GM18505 (cell line): Measurements from ENCODE around the gene HCFC1.
"Not testable (repeated sequence)": the region's sequence is repeated elsewhere in the genome, so short reads cannot be mapped to it uniquely, and the experiment has no call there.

ENCODE experiments used
- ATAC-seq: cut with Tn5 transposase; IDR thresholded peaks from one replicate; pipeline ENCODE4 v1.9.1; 2021; ENCODE audit not compliant: unreplicated experiment
- POLR2A ChIP-seq: IDR thresholded peaks from 4 replicates; pipeline ENCODE4 v1.6.1; 2011; ENCODE audit warnings: borderline replicate concordance; ENCODE audit not compliant: insufficient read depth, insufficient read length; ENCODE audit errors: extremely low read depth

The HCFC1 gene

GRCh38 chrX:154013001-154013421, 41.4 kb upstream of the HCFC1 start:
- ATAC-seq, result no peak
- no peak for TF ChIP-seq POLR2A

GRCh38 chrX:154012336-154012991, 40.8 kb upstream of the HCFC1 start:
- no peak for TF ChIP-seq POLR2A
- ATAC-seq, result no peak

DNA sequence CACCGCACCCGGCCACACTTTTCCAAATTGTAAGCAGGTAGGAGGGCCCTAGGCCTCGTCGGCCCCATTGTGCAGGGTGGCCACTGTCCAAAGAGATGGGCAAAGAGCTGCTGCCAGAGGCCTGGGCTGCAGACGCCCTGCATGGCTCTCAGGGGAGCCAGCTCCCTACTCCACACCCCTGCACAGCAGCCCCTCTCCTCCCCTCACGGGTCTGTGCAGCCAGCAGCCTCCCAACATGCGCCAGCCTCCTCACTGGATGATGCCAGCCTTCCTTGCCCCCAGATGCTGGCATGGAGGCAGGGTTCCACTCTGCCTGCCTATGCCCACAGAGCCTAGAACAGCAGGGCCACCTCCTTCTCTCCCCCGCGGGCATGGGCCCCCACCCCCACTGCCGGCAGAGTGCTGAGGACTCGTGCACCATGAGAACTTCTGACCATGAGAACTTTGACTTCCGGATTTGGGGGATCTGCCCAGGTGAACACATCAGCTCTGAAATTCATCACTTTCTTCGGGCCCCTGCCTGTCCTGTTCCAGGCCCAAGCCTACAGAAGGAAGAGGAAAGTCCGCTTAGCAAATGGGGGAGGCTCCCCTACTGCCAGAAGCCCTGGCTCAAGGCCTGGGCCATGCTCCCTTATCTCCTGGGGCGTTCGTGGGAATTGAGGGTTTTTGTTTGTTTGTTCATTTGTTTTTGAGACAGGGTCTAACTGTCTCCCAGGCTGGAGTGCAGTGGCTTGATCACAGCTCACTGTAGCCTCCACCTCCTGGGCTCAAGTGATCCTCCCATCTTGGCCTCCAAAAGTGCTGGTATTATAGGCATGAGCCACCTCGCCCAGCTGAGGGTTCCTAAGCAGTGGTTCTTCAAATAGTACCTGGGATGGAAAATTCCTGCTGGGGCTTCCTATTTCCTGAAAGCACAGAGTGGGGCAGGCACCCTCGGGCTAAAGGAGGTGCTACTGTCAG, 40.0 kb upstream of the HCFC1 start:
- TF ChIP-seq POLR2A, result no peak
- no peak for ATAC-seq

GRCh38 chrX:154010330-154011087, 38.9 kb upstream of the HCFC1 start:
- TF ChIP-seq POLR2A, result peak; percentile 25
- ATAC-seq, result no peak

DNA sequence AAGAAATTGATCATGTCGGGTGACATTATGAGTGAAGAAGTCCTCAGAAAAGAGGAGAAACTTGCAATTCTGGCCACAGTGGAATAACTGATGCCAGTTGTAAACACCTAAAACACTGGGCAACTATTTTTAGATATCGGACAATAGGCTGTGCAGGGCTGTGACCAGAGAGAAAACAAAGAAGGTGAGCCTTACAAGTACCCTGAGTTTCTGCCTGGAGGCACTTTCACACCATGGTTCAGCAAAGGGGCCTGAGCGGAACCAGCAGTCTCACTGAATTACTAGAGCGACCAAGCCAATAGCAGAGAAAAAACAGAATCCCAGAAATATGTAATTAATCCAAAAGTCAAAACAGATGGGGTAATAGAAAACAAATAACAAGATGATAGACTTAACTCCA, 36.9 kb upstream of the HCFC1 start:
- no peak for TF ChIP-seq POLR2A
- no peak for ATAC-seq

DNA sequence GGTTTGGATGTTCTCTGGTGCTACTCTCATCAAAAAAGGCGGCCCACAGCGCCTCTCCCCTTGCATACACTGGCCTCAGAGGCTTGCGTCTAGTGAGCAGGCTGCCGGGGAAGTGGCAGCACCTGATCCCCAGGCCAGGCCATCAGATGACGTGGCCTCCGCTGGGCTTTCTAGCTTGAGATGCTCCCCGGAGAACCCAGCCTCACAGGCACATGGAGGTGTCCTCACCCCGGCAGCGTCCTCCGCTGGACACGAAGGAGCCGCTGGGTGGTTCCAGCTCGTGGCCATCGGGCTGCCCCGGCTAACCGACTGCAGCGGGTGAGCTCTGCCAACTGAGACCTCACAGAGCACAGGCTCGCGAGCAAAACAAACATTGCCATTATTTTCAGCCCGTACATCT, 35.3 kb upstream of the HCFC1 start:
- ATAC-seq, result no peak
- no peak for TF ChIP-seq POLR2A

GRCh38 chrX:154004315-154004714, 32.7 kb upstream of the HCFC1 start:
- ATAC-seq, result no peak
- TF ChIP-seq POLR2A, result no peak

DNA sequence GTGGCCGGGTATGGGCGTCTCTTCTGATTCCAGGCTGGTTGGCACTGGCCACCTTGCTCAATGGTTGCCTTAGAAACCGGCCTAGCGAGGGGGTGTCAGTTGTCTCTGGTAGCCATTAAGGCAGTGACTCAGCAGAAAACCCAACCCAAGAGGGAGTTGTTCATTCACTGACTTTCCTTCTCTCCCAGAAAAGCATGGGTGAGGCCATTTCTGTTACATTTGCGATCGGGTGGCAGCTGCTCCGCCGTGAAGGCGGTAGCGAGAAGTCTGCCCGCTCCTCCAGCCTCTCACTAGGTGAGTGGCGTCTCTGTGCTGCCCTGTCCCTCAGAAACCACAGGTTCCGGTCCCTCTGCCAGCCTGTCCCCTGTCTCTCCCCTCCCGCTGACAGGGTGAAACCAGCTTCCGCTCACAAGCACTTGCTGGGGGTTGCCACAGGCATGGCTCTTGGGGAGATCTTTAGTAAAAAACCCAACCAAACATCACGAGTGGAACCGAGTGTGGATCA, 30.6 kb upstream of the HCFC1 start:
- peak; percentile 48 for TF ChIP-seq POLR2A
- ATAC-seq, result no peak

GRCh38 chrX:154000051-154000450, 28.4 kb upstream of the HCFC1 start:
- no peak for ATAC-seq
- TF ChIP-seq POLR2A, result no peak

- no peak for ATAC-seq
- TF ChIP-seq POLR2A, result no peak
These were observed 27.9 kb upstream of the HCFC1 start for GRCh38 chrX:153999359-154000037.

DNA sequence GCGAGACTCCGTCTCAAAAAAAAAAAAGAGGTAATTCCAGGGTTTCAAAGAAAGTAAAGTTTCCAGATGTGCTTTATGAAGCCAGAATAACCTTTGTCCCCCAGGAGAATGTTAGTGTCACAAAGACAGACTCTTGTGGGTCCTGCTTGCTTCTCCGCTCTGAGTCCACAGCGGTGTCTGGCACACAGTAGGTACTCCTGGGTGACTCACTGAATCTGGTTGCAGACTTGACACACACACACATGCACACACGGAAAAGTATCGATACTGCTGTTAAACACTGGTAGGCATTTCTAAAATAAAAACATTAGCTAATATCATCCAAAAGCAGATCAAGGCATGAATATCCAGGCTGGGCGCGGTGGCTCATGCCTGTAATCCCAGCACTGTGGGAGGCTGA, 23.9 kb upstream of the HCFC1 start:
- TF ChIP-seq POLR2A, result no peak
- no peak for ATAC-seq

GRCh38 chrX:153994398-153994797, 22.8 kb upstream of the HCFC1 start:
- ATAC-seq, result not testable (repeated sequence)

DNA sequence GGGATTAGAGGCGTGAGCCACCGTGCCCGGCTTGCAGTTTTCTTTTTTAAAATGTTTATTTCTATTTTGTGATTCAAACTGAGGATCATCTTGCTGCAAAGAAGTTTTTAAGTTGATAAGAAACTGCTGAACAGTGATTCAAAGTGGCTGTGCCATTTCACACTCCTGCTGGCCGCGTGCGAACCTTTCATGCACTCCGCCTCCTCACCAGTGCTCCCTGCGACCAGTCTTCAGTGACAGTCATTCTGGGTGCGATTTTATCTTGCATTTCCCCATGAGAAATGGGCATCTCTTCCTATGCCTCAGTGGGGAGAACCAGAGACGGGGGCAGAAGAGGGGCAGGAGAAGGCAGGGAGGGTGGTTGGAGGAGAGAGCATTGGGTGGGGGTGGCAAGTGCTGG, 22.4 kb upstream of the HCFC1 start:
- no peak for ATAC-seq
- TF ChIP-seq POLR2A, result no peak
